Kidney (tissue), 14 donors: ENCODE results near the gene XRCC5. TPM values are rescaled to one million over a fixed set of nuclear protein-coding genes. Genes with fewer than 3 reads are reported as not detected.

Source experiments
- DNase-seq, 5 donors: peaks; one replicate each; pipeline ENCODE4 v3.0.0-alpha.2; 2013 to 2020
- FAIRE-seq: peaks from 2 replicates; lab custom pipeline; 2012; peaks lifted over from hg19 to GRCh38; lab: Jason Lieb, UNC
- H3K27ac ChIP-seq, 2 donors: one replicate each; pipeline ENCODE4 v1.7.0; 2013; ENCODE audit warnings: low read depth in 2 of 2, low read length in 2 of 2, inconsistent platforms in 1 of 2
- H3K27me3 ChIP-seq: one replicate; pipeline ENCODE4 v1.7.1; 2013; ENCODE audit warnings: low read length, inconsistent platforms; ENCODE audit not compliant: control insufficient read depth, insufficient read depth
- H3K36me3 ChIP-seq, 3 donors: one replicate each; pipeline versions ENCODE4 v1.7.0 to v1.7.1; 2013; ENCODE audit warnings: low read length in 3 of 3, control low read depth in 1 of 3, inconsistent platforms in 1 of 3; ENCODE audit not compliant: insufficient read depth in 3 of 3, control insufficient read depth in 2 of 3
- H3K4me1 ChIP-seq, 3 donors: one replicate each; pipeline versions ENCODE4 v1.7.0 to v1.7.1; 2013; ENCODE audit warnings: low read length in 3 of 3, inconsistent platforms in 1 of 3, low read depth in 1 of 3; ENCODE audit not compliant: control insufficient read depth in 2 of 3, insufficient read depth in 2 of 3
- H3K4me3 ChIP-seq, 3 donors: one replicate each; pipeline versions ENCODE4 v1.7.0 to v1.8.1; 2013; ENCODE audit warnings: low read length in 3 of 3, control low read depth in 1 of 3, inconsistent platforms in 1 of 3
- H3K9ac ChIP-seq, 3 donors: one replicate each; pipeline versions ENCODE4 v1.7.0 to v1.7.1; 2013; ENCODE audit warnings: low read length in 3 of 3, control low read depth in 1 of 3, inconsistent platforms in 1 of 3
- H3K9me3 ChIP-seq, 3 donors: one replicate each; pipeline versions ENCODE4 v1.7.0 to v1.7.1; 2013; ENCODE audit warnings: low read length in 3 of 3, control low read depth in 1 of 3, inconsistent platforms in 1 of 3; ENCODE audit not compliant: control insufficient read depth in 2 of 3, insufficient read depth in 1 of 3
- intact Hi-C: fragments of 100-400 bp; cut with DNase I; formaldehyde crosslinking; loops from one replicate; pipeline ENCODE4 v1.11.1; 2022
- polyA plus RNA-seq: library from polyadenylated mRNA; stranded (reverse); fragments of 350-450 nt; fragmentation: Illumina TruSeq; extraction: RNeasy Lipid Tissue Mini Kit (QIAGEN cat#74804); gene quantifications from one replicate; pipeline ENCODE4 v1.2.3, GENCODE V29; 2014; ENCODE audit warnings: low read depth, low replicate concordance; ENCODE audit not compliant: insufficient read depth
- total RNA-seq: library from RNA; stranded (reverse); fragmentation: NEBNext Ultra II Directional; extraction: Animal tissue kit (Norgen Biotek cat#: 25700); gene quantifications from one replicate; pipeline ENCODE4 v1.2.1, GENCODE V29; 2021
- TF ChIP-seq, protein P1 (sequence below): IDR thresholded peaks from 3 replicates; pipeline ENCODE4 v1.5.1; 2012; ENCODE audit warnings: mild to moderate bottlenecking, moderate library complexity, borderline replicate concordance; ENCODE audit not compliant: insufficient read depth; ENCODE audit errors: extremely low read depth
- donor health status: control.
- donor health status: control.
- donor health status: control.
- donor health status: control.
- donor health status: control.
- donor health status: DM: yes; HTN: yes; CAD: no.
- donor health status: Normal renal cell carcinoma (clear cell type).

The XRCC5 gene
- total and polyA plus RNA-seq, 2 donors from 2014 or later, result 90.7 to 265 TPM

- TF ChIP-seq, protein P1, sequence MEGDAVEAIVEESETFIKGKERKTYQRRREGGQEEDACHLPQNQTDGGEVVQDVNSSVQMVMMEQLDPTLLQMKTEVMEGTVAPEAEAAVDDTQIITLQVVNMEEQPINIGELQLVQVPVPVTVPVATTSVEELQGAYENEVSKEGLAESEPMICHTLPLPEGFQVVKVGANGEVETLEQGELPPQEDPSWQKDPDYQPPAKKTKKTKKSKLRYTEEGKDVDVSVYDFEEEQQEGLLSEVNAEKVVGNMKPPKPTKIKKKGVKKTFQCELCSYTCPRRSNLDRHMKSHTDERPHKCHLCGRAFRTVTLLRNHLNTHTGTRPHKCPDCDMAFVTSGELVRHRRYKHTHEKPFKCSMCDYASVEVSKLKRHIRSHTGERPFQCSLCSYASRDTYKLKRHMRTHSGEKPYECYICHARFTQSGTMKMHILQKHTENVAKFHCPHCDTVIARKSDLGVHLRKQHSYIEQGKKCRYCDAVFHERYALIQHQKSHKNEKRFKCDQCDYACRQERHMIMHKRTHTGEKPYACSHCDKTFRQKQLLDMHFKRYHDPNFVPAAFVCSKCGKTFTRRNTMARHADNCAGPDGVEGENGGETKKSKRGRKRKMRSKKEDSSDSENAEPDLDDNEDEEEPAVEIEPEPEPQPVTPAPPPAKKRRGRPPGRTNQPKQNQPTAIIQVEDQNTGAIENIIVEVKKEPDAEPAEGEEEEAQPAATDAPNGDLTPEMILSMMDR, result no peak
- Histone ChIP-seq H3K9ac (no peak overlapping the region), H3K4me3 (no peak overlapping the region), H3K27me3 (no peaks in the 10 kb centered on the region), H3K9me3 (no peaks in the 10 kb centered on the region), H3K36me3 (peaks cover 0 to 7% (median 0%) of the 10 kb centered on the region in 3 donors), H3K27ac (no peak overlapping the region), H3K4me1 (peaks cover 0 to 2% (median 0%) of the 10 kb centered on the region in 3 donors)
- FAIRE-seq (no peak), DNase-seq (no peak)
- intact Hi-C loops, result no loop called here
These were observed 37.9 kb upstream of the XRCC5 start for GRCh38 chr2:216071111-216071851.

DNA sequence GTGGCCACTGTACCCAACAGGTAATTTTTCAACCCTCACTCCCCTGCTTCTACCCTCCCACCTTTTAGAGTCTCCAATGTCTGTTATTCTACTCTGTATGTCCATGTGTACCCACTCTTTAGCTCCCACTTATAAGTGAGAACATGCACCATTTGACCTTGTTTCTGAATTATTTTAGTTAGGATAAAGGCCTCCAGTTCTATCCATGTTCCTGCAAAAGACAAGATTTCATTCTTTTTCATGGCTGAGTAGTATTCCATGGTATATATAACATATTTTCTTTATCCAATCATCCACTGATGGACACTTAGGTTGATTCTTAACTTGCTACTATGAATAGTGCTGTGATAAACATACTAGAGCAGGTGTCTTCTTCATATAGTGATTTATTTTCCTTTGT is 36.7 kb upstream of the XRCC5 start:
- no peak for FAIRE-seq
- H3K36me3 ChIP-seq, result peaks cover 0 to 7% (median 0%) of the 10 kb centered on the region in 3 donors
- no peak overlapping the region for H3K27ac ChIP-seq
- H3K27me3 ChIP-seq, result no peaks in the 10 kb centered on the region
- H3K4me1 ChIP-seq, result peaks cover 0 to 4% (median 0%) of the 10 kb centered on the region in 3 donors
- H3K9me3 ChIP-seq, result no peaks in the 10 kb centered on the region
- H3K9ac ChIP-seq, result no peak overlapping the region
- DNase-seq, result no peak
- TF ChIP-seq, protein P1, result no peak
- no peak overlapping the region for H3K4me3 ChIP-seq
- intact Hi-C loops, result no loop called here

DNA sequence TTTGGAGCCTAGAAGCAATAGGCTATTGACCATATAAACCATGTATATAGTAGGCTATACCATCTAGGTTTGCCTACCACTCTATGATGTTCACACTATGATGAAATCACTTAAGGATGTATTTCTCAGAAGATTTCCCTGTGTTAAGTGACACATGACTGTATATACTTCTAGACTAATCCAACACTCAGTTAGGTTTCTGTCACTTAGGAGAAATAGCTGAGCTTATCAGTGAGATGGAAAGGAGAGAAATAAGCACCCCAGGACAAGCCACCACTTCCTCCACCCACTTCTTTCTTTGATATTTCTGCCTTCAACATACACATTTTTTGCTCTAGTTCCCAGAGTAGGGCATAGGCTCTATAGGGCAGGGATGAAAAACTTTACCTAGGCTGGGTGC is 35.4 kb upstream of the XRCC5 start:
- intact Hi-C loops, result no loop called here

More for the DNA sequence above, 35.4 kb upstream of the XRCC5 start:
- FAIRE-seq (no peak), DNase-seq (no peak)
- Histone ChIP-seq H3K27ac (no peak overlapping the region), H3K4me3 (no peak overlapping the region), H3K27me3 (no peaks in the 10 kb centered on the region), H3K9me3 (no peaks in the 10 kb centered on the region), H3K36me3 (peaks cover 0 to 7% (median 0%) of the 10 kb centered on the region in 3 donors), H3K9ac (no peak overlapping the region), H3K4me1 (peaks cover 0 to 5% (median 4%) of the 10 kb centered on the region in 3 donors)
- TF ChIP-seq, protein P1, result no peak
